SK-N-SH (cell line): Measurements from ENCODE around the gene SIT1. TPM values are rescaled to one million over a fixed set of nuclear protein-coding genes. Genes with fewer than 3 reads are reported as not detected.

Source experiments
- CTCF ChIA-PET: fragments of 300-600, 350-600 bp; formaldehyde crosslinking; extraction: SDS; loops from one replicate; lab custom pipeline; 2021; lab: Yijun Ruan, JAX
- POLR2A ChIA-PET: fragments of 350-600 bp; sonication (Branson Sonifier 250); formaldehyde crosslinking; extraction: SDS; loops from one replicate; lab custom pipeline; 2020; ENCODE audit warnings: antibody characterized with exemption, inconsistent platforms; lab: Yijun Ruan, JAX
- DNase-seq: peaks from one replicate; pipeline ENCODE4 v3.0.0; 2012
- H2AFZ ChIP-seq: fragments of 200-600 bp; sonication (generic); 2 replicates; pipeline ENCODE4 v1.8.1; 2016; ENCODE audit warnings: antibody characterized with exemption, mild to moderate bottlenecking, low read depth
- H3F3A ChIP-seq: fragments of 200-600 bp; sonication (generic); replicated peaks from 2 replicates; pipeline ENCODE3; 2016; ENCODE audit warnings: antibody characterized with exemption, mild to moderate bottlenecking; ENCODE audit not compliant: insufficient read depth
- H3K27ac ChIP-seq, 2 experiments: fragments of 200-500 bp in 1 of 2; fragments of 200-600 bp in 1 of 2; sonication (Bioruptor generic) in 1 of 2; sonication (generic), shearing (Covaris generic) in 1 of 2; 2 replicates each; pipeline versions ENCODE4 v1.5.1 to v1.6.1; 2014 to 2016; ENCODE audit warnings: low read depth in 2 of 2, inconsistent platforms in 1 of 2, low read length in 1 of 2, mild to moderate bottlenecking in 1 of 2, mixed read lengths in 1 of 2
- H3K27me3 ChIP-seq: fragments of 200-600 bp; sonication (generic), shearing (Covaris generic); 2 replicates; pipeline ENCODE4 v1.6.1; 2016; ENCODE audit warnings: mixed run types; ENCODE audit not compliant: insufficient read depth
- H3K36me3 ChIP-seq, 2 experiments: fragments of 200-500 bp in 1 of 2; fragments of 200-600 bp in 1 of 2; sonication (Bioruptor generic) in 1 of 2; sonication (generic) in 1 of 2; replicated peaks in 1 of 2; 2 replicates each; pipeline versions ENCODE3 to v1.5.1; 2014 to 2016; ENCODE audit warnings: low read length in 1 of 2, mild to moderate bottlenecking in 1 of 2; ENCODE audit not compliant: insufficient read depth in 2 of 2, control insufficient read depth in 1 of 2
- H3K4me1 ChIP-seq, 2 experiments: fragments of 200-500 bp in 1 of 2; fragments of 200-600 bp in 1 of 2; sonication (Bioruptor generic) in 1 of 2; sonication (generic), shearing (Covaris generic) in 1 of 2; 2 replicates each; pipeline versions ENCODE4 v1.5.1 to v1.6.1; 2014 to 2016; ENCODE audit warnings: low read depth in 1 of 2, low read length in 1 of 2, mixed run types in 1 of 2; ENCODE audit not compliant: insufficient read depth in 2 of 2, control insufficient read depth in 1 of 2
- H3K4me2 ChIP-seq: fragments of 200-600 bp; sonication (generic), shearing (Covaris generic); 2 replicates; pipeline ENCODE4 v1.6.1; 2017; ENCODE audit warnings: mixed run types
- H3K4me3 ChIP-seq, 2 experiments: fragments of 200-500 bp in 1 of 2; fragments of 200-600 bp in 1 of 2; sonication (Bioruptor generic) in 1 of 2; sonication (generic), shearing (Covaris generic) in 1 of 2; 2 replicates each; pipeline versions ENCODE4 v1.5.1 to v1.8.1; 2014 to 2016; ENCODE audit warnings: low read depth in 2 of 2, inconsistent platforms in 1 of 2, low read length in 1 of 2, mild to moderate bottlenecking in 1 of 2, mixed read lengths in 1 of 2, moderate library complexity in 1 of 2
- H3K79me2 ChIP-seq: fragments of 200-600 bp; sonication (generic); 2 replicates; pipeline ENCODE4 v1.8.1; 2017; ENCODE audit warnings: mild to moderate bottlenecking; ENCODE audit not compliant: insufficient read depth
- H3K9ac ChIP-seq: fragments of 200-600 bp; sonication (generic); 2 replicates; pipeline ENCODE4 v1.6.1; 2017; ENCODE audit warnings: mixed run types
- H3K9me2 ChIP-seq: fragments of 200-600 bp; sonication (generic); 2 replicates; pipeline ENCODE4 v1.6.1; 2017; ENCODE audit warnings: mixed run types
- H3K9me3 ChIP-seq: fragments of 200-600 bp; sonication (generic); 2 replicates; pipeline ENCODE4 v1.6.1; 2017; ENCODE audit warnings: mixed run types, mild to moderate bottlenecking, moderate library complexity
- H4K20me1 ChIP-seq: fragments of 200-600 bp; sonication (generic); 2 replicates; pipeline ENCODE4 v1.6.1; 2017; ENCODE audit warnings: mild to moderate bottlenecking, mixed run types; ENCODE audit not compliant: insufficient read depth
- FOXJ3 ChIP-seq: sonication (generic); formaldehyde crosslinking; IDR thresholded peaks from 2 replicates; pipeline ENCODE4 v1.5.1; 2020; ENCODE audit warnings: mild to moderate bottlenecking, missing genetic modification reagents
- JUND ChIP-seq: IDR thresholded peaks from 2 replicates; pipeline ENCODE4 v1.4.0; 2012
- MAX ChIP-seq: IDR thresholded peaks from 2 replicates; pipeline ENCODE4 v1.4.0; 2012; ENCODE audit warnings: low read depth
- PBX3 ChIP-seq: IDR thresholded peaks from 2 replicates; pipeline ENCODE4; 2012
- POLR2AphosphoS5 ChIP-seq: IDR thresholded peaks from 2 replicates; pipeline ENCODE4 v1.6.1; 2012; ENCODE audit warnings: low read depth, low read length
- RAD21 ChIP-seq: IDR thresholded peaks from 2 replicates; pipeline ENCODE4 v1.6.1; 2012; ENCODE audit warnings: mild to moderate bottlenecking, low read length
- RFX5 ChIP-seq: IDR thresholded peaks from 2 replicates; pipeline ENCODE4 v1.6.1; 2012; ENCODE audit warnings: mild to moderate bottlenecking, improper control_type of control experiment, low read length
- SIN3A ChIP-seq: IDR thresholded peaks from 2 replicates; pipeline ENCODE4 v1.6.1; 2012; ENCODE audit warnings: low read depth, mild to moderate bottlenecking, low read length, moderate library complexity, borderline replicate concordance
- TEAD4 ChIP-seq: IDR thresholded peaks from 2 replicates; pipeline ENCODE4 v1.4.0; 2012; ENCODE audit warnings: mild to moderate bottlenecking, borderline replicate concordance; ENCODE audit not compliant: insufficient read depth
- USF2 ChIP-seq: fragments of 150-350 bp; IDR thresholded peaks from 2 replicates; pipeline ENCODE4 v1.6.1; 2017; ENCODE audit warnings: antibody characterized with exemption, low read length, low read depth, borderline replicate concordance
- WGBS: methylation state at CpG from one replicate; pipeline ENCODE4 v1.1.6; 2017; ENCODE audit warnings: low lambda C conversion rate; 5-methylcytosine and 5-hydroxymethylcytosine counted together
- polyA plus RNA-seq, 3 experiments: library from polyadenylated mRNA; depleted of rRNA; stranded (reverse); fragments of >200 nt; gene quantifications; 2 replicates each; pipeline ENCODE4 v1.2.3, GENCODE V29; 2012
- TF ChIP-seq, protein P1 (sequence below): IDR thresholded peaks from 2 replicates; pipeline ENCODE4 v1.6.1; 2012; ENCODE audit warnings: mild to moderate bottlenecking, low read depth, low read length, moderate library complexity

The SIT1 gene
- polyA plus RNA-seq, 1 of the 3 experiments (the other 2 are of a cell fraction) = not detected

GRCh38 chr9:35603506-35603985 is 47.2 kb downstream of the SIT1 start:
- Histone ChIP-seq H3K36me3 (peaks cover 7 to 9% of the 10 kb centered on the region in 2 experiments), H3K4me2 (peak overlapping the region; percentile 82), H4K20me1 (peaks cover 11% of the 10 kb centered on the region), H3K79me2 (peaks cover 22% of the 10 kb centered on the region), H3K9me3 (no peaks in the 10 kb centered on the region), H3K9me2 (no peaks in the 10 kb centered on the region), H3F3A (peaks cover 20% of the 10 kb centered on the region), H3K4me3 (peak overlapping the region; percentile 53 to 70), H3K27me3 (no peaks in the 10 kb centered on the region), H3K27ac (peak overlapping the region; percentile 67 to 93), H2AFZ (peak overlapping the region; percentile 97), H3K4me1 (peaks cover 14 to 21% of the 10 kb centered on the region in 2 experiments; a peak in 1 of 4 replicates), H3K9ac (peak overlapping the region; percentile 49; the same call in 1 of the 2 replicates)
- WGBS = 19% methylated on average over 18 of the region's 18 CpGs
- peak; percentile 43 for DNase-seq
- POLR2A ChIA-PET = interaction anchor here (0.5 to 0.6 kb wide), 2 partner anchors 11 to 442 kb away, joined by 3 read pairs; no protein-coding TSS in a partner anchor
- CTCF ChIA-PET = interaction anchor here (0.6 to 2.0 kb wide), 32 partner anchors 9 to 513 kb away, joined by 3 to 10 read pairs (median 3); partner anchors contain the start of genes ARHGEF39, CCDC107, CREB3 and RMRP
- TF ChIP-seq SIN3A (no peak), FOXJ3 (CRISPR knock-in tag) (0 out of 2 replicates have a peak, but pooled peaks have one; percentile 28)

- H3K79me2 ChIP-seq = no peaks in the 10 kb centered on the region
- POLR2A ChIA-PET = no interaction called here
- CTCF ChIA-PET = interaction anchor here (0.8 to 2.9 kb wide), 4 partner anchors 12 to 282 kb away, joined by 3 to 11 read pairs (median 4); no protein-coding TSS in a partner anchor
- DNase-seq = no peak
- H3K4me2 ChIP-seq = no peak overlapping the region
- peaks cover 7 to 9% of the 10 kb centered on the region in 2 experiments; a peak in 1 of 4 replicates for H3K4me1 ChIP-seq
- H3F3A ChIP-seq = peaks cover 20% of the 10 kb centered on the region
- no peak overlapping the region for H3K9ac ChIP-seq
- H3K27ac ChIP-seq = no peak overlapping the region
- H4K20me1 ChIP-seq = no peaks in the 10 kb centered on the region
- H3K9me2 ChIP-seq = no peaks in the 10 kb centered on the region
- no peak for TF ChIP-seq MAX
- no peak for TF ChIP-seq JUND
- TF ChIP-seq POLR2AphosphoS5 = no peak
- TF ChIP-seq RAD21 = no peak
- TF ChIP-seq TEAD4 = no peak
- no peak for TF ChIP-seq RFX5
- TF ChIP-seq USF2 = no peak
- no peak for TF ChIP-seq SIN3A
- TF ChIP-seq, protein P1, sequence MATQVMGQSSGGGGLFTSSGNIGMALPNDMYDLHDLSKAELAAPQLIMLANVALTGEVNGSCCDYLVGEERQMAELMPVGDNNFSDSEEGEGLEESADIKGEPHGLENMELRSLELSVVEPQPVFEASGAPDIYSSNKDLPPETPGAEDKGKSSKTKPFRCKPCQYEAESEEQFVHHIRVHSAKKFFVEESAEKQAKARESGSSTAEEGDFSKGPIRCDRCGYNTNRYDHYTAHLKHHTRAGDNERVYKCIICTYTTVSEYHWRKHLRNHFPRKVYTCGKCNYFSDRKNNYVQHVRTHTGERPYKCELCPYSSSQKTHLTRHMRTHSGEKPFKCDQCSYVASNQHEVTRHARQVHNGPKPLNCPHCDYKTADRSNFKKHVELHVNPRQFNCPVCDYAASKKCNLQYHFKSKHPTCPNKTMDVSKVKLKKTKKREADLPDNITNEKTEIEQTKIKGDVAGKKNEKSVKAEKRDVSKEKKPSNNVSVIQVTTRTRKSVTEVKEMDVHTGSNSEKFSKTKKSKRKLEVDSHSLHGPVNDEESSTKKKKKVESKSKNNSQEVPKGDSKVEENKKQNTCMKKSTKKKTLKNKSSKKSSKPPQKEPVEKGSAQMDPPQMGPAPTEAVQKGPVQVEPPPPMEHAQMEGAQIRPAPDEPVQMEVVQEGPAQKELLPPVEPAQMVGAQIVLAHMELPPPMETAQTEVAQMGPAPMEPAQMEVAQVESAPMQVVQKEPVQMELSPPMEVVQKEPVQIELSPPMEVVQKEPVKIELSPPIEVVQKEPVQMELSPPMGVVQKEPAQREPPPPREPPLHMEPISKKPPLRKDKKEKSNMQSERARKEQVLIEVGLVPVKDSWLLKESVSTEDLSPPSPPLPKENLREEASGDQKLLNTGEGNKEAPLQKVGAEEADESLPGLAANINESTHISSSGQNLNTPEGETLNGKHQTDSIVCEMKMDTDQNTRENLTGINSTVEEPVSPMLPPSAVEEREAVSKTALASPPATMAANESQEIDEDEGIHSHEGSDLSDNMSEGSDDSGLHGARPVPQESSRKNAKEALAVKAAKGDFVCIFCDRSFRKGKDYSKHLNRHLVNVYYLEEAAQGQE = no peak
- TF ChIP-seq PBX3 = no peak
- H3K9me3 ChIP-seq = no peaks in the 10 kb centered on the region
- H3K36me3 ChIP-seq = no peaks in the 10 kb centered on the region
- 82% methylated on average over 8 of the region's 14 CpGs for WGBS
- no peak overlapping the region for H2AFZ ChIP-seq
- no peak overlapping the region for H3K4me3 ChIP-seq
- H3K27me3 ChIP-seq = no peaks in the 10 kb centered on the region
Observed at GRCh38 chr9:35599763-35600604, 50.7 kb downstream of the SIT1 start.
